ENCODE results near the gene BRINP3.

DNA sequence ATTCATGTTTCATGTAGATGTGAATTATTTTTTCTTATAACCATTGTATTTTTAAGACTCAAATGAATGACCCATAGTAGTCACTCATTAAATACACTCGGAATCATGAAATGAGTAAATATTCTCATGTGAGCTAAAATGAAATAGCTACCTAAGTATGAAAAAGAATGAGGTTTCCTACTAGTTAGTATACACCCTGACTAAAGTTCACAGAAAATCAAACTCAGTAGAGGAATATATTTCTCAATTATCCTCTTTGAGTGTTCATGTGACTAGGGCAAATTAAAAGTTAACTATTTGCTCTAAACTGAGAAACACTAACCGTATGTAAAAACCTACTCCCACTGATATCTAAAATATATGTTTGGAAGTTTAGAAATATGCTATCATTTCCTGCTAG is 187.8 kb downstream of the BRINP3 start:
- TF ChIP-seq, protein P1, sequence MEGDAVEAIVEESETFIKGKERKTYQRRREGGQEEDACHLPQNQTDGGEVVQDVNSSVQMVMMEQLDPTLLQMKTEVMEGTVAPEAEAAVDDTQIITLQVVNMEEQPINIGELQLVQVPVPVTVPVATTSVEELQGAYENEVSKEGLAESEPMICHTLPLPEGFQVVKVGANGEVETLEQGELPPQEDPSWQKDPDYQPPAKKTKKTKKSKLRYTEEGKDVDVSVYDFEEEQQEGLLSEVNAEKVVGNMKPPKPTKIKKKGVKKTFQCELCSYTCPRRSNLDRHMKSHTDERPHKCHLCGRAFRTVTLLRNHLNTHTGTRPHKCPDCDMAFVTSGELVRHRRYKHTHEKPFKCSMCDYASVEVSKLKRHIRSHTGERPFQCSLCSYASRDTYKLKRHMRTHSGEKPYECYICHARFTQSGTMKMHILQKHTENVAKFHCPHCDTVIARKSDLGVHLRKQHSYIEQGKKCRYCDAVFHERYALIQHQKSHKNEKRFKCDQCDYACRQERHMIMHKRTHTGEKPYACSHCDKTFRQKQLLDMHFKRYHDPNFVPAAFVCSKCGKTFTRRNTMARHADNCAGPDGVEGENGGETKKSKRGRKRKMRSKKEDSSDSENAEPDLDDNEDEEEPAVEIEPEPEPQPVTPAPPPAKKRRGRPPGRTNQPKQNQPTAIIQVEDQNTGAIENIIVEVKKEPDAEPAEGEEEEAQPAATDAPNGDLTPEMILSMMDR (IDR thresholded peaks at IDR 0.05) = no peak
- no peak for TF ChIP-seq POLR2A (IDR thresholded peaks at IDR 0.05)
